HG02642 (cell line): ENCODE measurements around the gene HBEGF.

Source experiments
- ATAC-seq: cut with Tn5 transposase; IDR thresholded peaks from one replicate; pipeline ENCODE4 v1.9.1; 2021; ENCODE audit warnings: mild to moderate bottlenecking; ENCODE audit not compliant: unreplicated experiment, poor library complexity

Gene HBEGF

GRCh38 chr5:140339636-140340035 is 6.8 kb downstream of the HBEGF start:
- no peak for ATAC-seq

- ATAC-seq = no peak
Observed at GRCh38 chr5:140338908-140339307, 7.5 kb downstream of the HBEGF start.

- ATAC-seq = no peak
Observed at GRCh38 chr5:140338336-140338735, 8.1 kb downstream of the HBEGF start.

GRCh38 chr5:140337880-140338279 is 8.5 kb downstream of the HBEGF start:
- no peak for ATAC-seq

GRCh38 chr5:140336388-140336787 is 10.0 kb downstream of the HBEGF start:
- no peak for ATAC-seq

- ATAC-seq = no peak
Observed at GRCh38 chr5:140331638-140332037, 14.8 kb downstream of the HBEGF start.

- ATAC-seq = no peak
Observed at GRCh38 chr5:140329739-140330481, 16.5 kb downstream of the HBEGF start.

GRCh38 chr5:140328036-140328764 is 18.2 kb downstream of the HBEGF start:
- ATAC-seq = peak; percentile 47

GRCh38 chr5:140327589-140327988 is 18.8 kb downstream of the HBEGF start:
- ATAC-seq = no peak

GRCh38 chr5:140325486-140325885 is 20.9 kb downstream of the HBEGF start:
- ATAC-seq = no peak

GRCh38 chr5:140324617-140325241 is 21.7 kb downstream of the HBEGF start:
- no peak for ATAC-seq

GRCh38 chr5:140324041-140324600 is 22.3 kb downstream of the HBEGF start:
- ATAC-seq = no peak

- no peak for ATAC-seq
Observed at GRCh38 chr5:140322751-140323731, 23.4 kb downstream of the HBEGF start.

- no peak for ATAC-seq
Observed at GRCh38 chr5:140321796-140322195, 24.6 kb downstream of the HBEGF start.

- no peak for ATAC-seq
Observed at GRCh38 chr5:140319833-140320232, 26.6 kb downstream of the HBEGF start.

- ATAC-seq = no peak
Observed at GRCh38 chr5:140318792-140319191, 27.6 kb downstream of the HBEGF start.

- no peak for ATAC-seq
Observed at GRCh38 chr5:140317859-140318258, 28.5 kb downstream of the HBEGF start.

- ATAC-seq = no peak
Observed at GRCh38 chr5:140312791-140313189, 33.6 kb downstream of the HBEGF start.

GRCh38 chr5:140312067-140312790 is 34.2 kb downstream of the HBEGF start:
- ATAC-seq = no peak
